HCT116 (cell line): ENCODE measurements around the gene ARHGAP8.

ENCODE experiments used
- EGR1 ChIP-seq: IDR thresholded peaks from 2 replicates; pipeline ENCODE4 v1.6.1; 2012; ENCODE audit warnings: low read depth
- POLR2A ChIP-seq: IDR thresholded peaks from 2 replicates; pipeline ENCODE4 v1.7.0; 2011; ENCODE audit warnings: borderline replicate concordance; ENCODE audit not compliant: insufficient read depth, insufficient read length; ENCODE audit errors: extremely low read depth
- POLR2AphosphoS5 ChIP-seq: IDR thresholded peaks from 2 replicates; pipeline ENCODE4 v1.6.1; 2011; ENCODE audit warnings: mild to moderate bottlenecking, low read depth, low read length, moderate library complexity
- TCF7L2 ChIP-seq: IDR thresholded peaks from 2 replicates; pipeline ENCODE4 v1.7.0; 2011; ENCODE audit warnings: borderline replicate concordance, inconsistent platforms; ENCODE audit not compliant: insufficient read depth, insufficient read length; ENCODE audit errors: extremely low read depth
- YY1 ChIP-seq: IDR thresholded peaks from 2 replicates; pipeline ENCODE4 v1.6.1; 2011; ENCODE audit warnings: low read length, low read depth, moderate library complexity, mild to moderate bottlenecking; ENCODE audit not compliant: insufficient replicate concordance; ENCODE audit errors: extremely low read depth
- TF ChIP-seq, protein P1 (sequence below), 3 experiments: fragments of 200-600 bp in 1 of 3; sonication (generic) in 1 of 3; IDR thresholded peaks in 2 of 3; conservative IDR thresholded peaks in 1 of 3; 2 replicates each; pipeline ENCODE4 v1.5.1; 2012 to 2017; ENCODE audit warnings: low read depth in 2 of 3, low read length in 2 of 3, antibody characterized with exemption in 1 of 3, borderline replicate concordance in 1 of 3, control low read depth in 1 of 3, mild to moderate bottlenecking in 1 of 3, mixed read lengths in 1 of 3, mixed run types in 1 of 3, moderate library complexity in 1 of 3; ENCODE audit not compliant: insufficient read depth in 1 of 3

DNA sequence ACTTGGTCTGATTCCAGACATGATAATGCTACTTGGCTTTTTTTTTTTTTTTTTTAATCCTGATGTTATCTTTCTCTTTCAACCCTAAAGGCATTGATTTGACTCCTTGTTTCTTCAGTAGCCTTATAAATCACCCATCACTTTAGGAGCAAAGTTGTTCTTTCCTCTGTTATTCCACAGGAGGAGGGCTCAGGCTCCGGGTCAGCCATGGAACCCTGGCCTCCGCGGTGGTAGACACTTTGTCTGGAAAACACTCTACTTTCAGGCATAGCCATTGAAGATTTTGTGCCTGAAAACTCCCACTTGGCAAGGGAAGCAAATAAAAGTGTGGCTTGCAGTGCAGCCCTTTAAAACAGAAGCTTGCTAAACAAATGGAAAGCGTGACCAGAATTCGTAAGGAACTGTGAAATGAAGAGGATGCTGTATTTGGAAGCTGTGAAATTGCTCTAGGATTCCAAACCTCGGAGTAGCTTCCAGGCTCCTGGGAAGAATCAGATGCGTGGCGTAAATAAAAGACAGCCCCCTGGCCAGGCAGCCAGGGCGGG is 44.9 kb downstream of the ARHGAP8 start:
- TF ChIP-seq POLR2AphosphoS5 (no peak), POLR2A (no peak), YY1 (no peak), TCF7L2 (no peak), EGR1 (no peak)
- TF ChIP-seq, protein P1, sequence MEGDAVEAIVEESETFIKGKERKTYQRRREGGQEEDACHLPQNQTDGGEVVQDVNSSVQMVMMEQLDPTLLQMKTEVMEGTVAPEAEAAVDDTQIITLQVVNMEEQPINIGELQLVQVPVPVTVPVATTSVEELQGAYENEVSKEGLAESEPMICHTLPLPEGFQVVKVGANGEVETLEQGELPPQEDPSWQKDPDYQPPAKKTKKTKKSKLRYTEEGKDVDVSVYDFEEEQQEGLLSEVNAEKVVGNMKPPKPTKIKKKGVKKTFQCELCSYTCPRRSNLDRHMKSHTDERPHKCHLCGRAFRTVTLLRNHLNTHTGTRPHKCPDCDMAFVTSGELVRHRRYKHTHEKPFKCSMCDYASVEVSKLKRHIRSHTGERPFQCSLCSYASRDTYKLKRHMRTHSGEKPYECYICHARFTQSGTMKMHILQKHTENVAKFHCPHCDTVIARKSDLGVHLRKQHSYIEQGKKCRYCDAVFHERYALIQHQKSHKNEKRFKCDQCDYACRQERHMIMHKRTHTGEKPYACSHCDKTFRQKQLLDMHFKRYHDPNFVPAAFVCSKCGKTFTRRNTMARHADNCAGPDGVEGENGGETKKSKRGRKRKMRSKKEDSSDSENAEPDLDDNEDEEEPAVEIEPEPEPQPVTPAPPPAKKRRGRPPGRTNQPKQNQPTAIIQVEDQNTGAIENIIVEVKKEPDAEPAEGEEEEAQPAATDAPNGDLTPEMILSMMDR (IDR thresholded peaks at IDR 0.05 in 2 of 3, conservative IDR thresholded peaks at IDR 0.05 in 1 of 3; ENCODE audit: borderline replicate concordance in 1 of 3, insufficient read depth in 1 of 3, low read depth in 2 of 3, low read length in 2 of 3): no peak
